ENCODE results near the gene STAT3. TPM values are rescaled to one million over a fixed set of nuclear protein-coding genes. Genes with fewer than 3 reads are reported as not detected.
"Not testable (repeated sequence)": the region's sequence is repeated elsewhere in the genome, so short reads cannot be mapped to it uniquely, and the experiment has no call there.

Gene STAT3
- total and polyA plus RNA-seq, 4 donors: 34.1 to 297 (median 178) TPM

GRCh38 chr17:42380935-42381334 lies 7.3 kb downstream of the STAT3 start:
- no peaks in the 10 kb centered on the region for H3K4me1 ChIP-seq (ENCODE audit: control insufficient read depth in 1 of 2, insufficient read depth in 2 of 2, low read length in 2 of 2)

GRCh38 chr17:42378959-42379594 lies 9.2 kb downstream of the STAT3 start:
- no peaks in the 10 kb centered on the region for H3K9me3 ChIP-seq (ENCODE audit: control insufficient read depth, low read length)
- peaks cover 0 to 3% of the 10 kb centered on the region in 2 donors for H3K36me3 ChIP-seq (ENCODE audit: control insufficient read depth in 1 of 2, insufficient read depth in 2 of 2, low read length in 1 of 2)
- no peaks in the 10 kb centered on the region for H3K4me1 ChIP-seq (ENCODE audit: control insufficient read depth in 1 of 2, insufficient read depth in 2 of 2, low read length in 2 of 2)
- no peak for DNase-seq
- WGBS, 2 donors: 3 to 6% methylated on average over 6 of the region's 6 CpGs
- peak; percentile 72 for ATAC-seq (ENCODE audit: low FRiP score)
- intact Hi-C loops (cut with DNase I): no loop called here
- peak overlapping the region; percentile 8 to 15 for H3K4me3 ChIP-seq (ENCODE audit: low read length in 2 of 2)
- peak overlapping the region; percentile 46 to 49 for H3K27ac ChIP-seq (ENCODE audit: low read depth in 1 of 2, low read length in 2 of 2)
- H3K27me3 ChIP-seq (ENCODE audit: control insufficient read depth in 1 of 2, insufficient read depth in 2 of 2, low read length in 1 of 2): no peaks in the 10 kb centered on the region

More at GRCh38 chr17:42380935-42381334, 7.3 kb downstream of the STAT3 start:
- DNase-seq (no peak), ATAC-seq (ENCODE audit: low FRiP score) (no peak)
- H3K4me3 ChIP-seq (ENCODE audit: low read length in 2 of 2): no peak overlapping the region
- intact Hi-C loops (cut with DNase I): no loop called here
- no peaks in the 10 kb centered on the region for H3K9me3 ChIP-seq (ENCODE audit: control insufficient read depth, low read length)
- WGBS, 2 donors: 84 to 85% methylated on average over 3 of the region's 3 CpGs
- H3K27me3 ChIP-seq (ENCODE audit: control insufficient read depth in 1 of 2, insufficient read depth in 2 of 2, low read length in 1 of 2): no peaks in the 10 kb centered on the region
- peak overlapping the region in 1 of 2 donors; percentile 19 for H3K27ac ChIP-seq (ENCODE audit: low read depth in 1 of 2, low read length in 2 of 2)
- H3K36me3 ChIP-seq (ENCODE audit: control insufficient read depth in 1 of 2, insufficient read depth in 2 of 2, low read length in 1 of 2): peaks cover 0 to 3% of the 10 kb centered on the region in 2 donors

GRCh38 chr17:42378359-42378958 lies 9.8 kb downstream of the STAT3 start:
- DNase-seq (no peak), ATAC-seq (ENCODE audit: low FRiP score) (no peak)
- WGBS, 2 donors: 49% methylated on average over 10 of the region's 10 CpGs
- H3K9me3 ChIP-seq (ENCODE audit: control insufficient read depth, low read length): no peaks in the 10 kb centered on the region
- H3K27ac ChIP-seq (ENCODE audit: low read depth in 1 of 2, low read length in 2 of 2): no peak overlapping the region
- H3K4me3 ChIP-seq (ENCODE audit: low read length in 2 of 2): peak overlapping the region in 1 of 2 donors; percentile 15
- H3K4me1 ChIP-seq (ENCODE audit: control insufficient read depth in 1 of 2, insufficient read depth in 2 of 2, low read length in 2 of 2): peaks cover 0 to 2% of the 10 kb centered on the region in 2 donors
- H3K36me3 ChIP-seq (ENCODE audit: control insufficient read depth in 1 of 2, insufficient read depth in 2 of 2, low read length in 1 of 2): peaks cover 0 to 3% of the 10 kb centered on the region in 2 donors
- no peaks in the 10 kb centered on the region for H3K27me3 ChIP-seq (ENCODE audit: control insufficient read depth in 1 of 2, insufficient read depth in 2 of 2, low read length in 1 of 2)
- intact Hi-C loops (cut with DNase I): no loop called here

- intact Hi-C loops (cut with DNase I): no loop called here
- H3K9me3 ChIP-seq (ENCODE audit: control insufficient read depth, low read length): no peaks in the 10 kb centered on the region
- peaks cover 0 to 2% of the 10 kb centered on the region in 2 donors for H3K4me1 ChIP-seq (ENCODE audit: control insufficient read depth in 1 of 2, insufficient read depth in 2 of 2, low read length in 2 of 2)
- 87 to 96% methylated on average over 1 of the region's 1 CpG for WGBS, 2 donors
- ATAC-seq (ENCODE audit: low FRiP score) (no peak), DNase-seq (no peak)
- no peaks in the 10 kb centered on the region for H3K36me3 ChIP-seq (ENCODE audit: control insufficient read depth in 1 of 2, insufficient read depth in 2 of 2, low read length in 1 of 2)
- H3K27me3 ChIP-seq (ENCODE audit: control insufficient read depth in 1 of 2, insufficient read depth in 2 of 2, low read length in 1 of 2): no peaks in the 10 kb centered on the region
- no peak overlapping the region for H3K4me3 ChIP-seq (ENCODE audit: low read length in 2 of 2)
- no peak overlapping the region for H3K27ac ChIP-seq (ENCODE audit: low read depth in 1 of 2, low read length in 2 of 2)
Measured at GRCh38 chr17:42373896-42374295, 14.3 kb downstream of the STAT3 start.

- H3K9me3 ChIP-seq (ENCODE audit: control insufficient read depth, low read length): no peaks in the 10 kb centered on the region
Measured at GRCh38 chr17:42372142-42372541, 16.1 kb downstream of the STAT3 start.

GRCh38 chr17:42368797-42369561 lies 19.3 kb downstream of the STAT3 start:
- H3K4me3 ChIP-seq (ENCODE audit: low read length in 2 of 2); ATAC-seq (ENCODE audit: low FRiP score); H3K27me3 ChIP-seq (ENCODE audit: control insufficient read depth in 1 of 2, insufficient read depth in 2 of 2, low read length in 1 of 2); H3K4me1 ChIP-seq (ENCODE audit: control insufficient read depth in 1 of 2, insufficient read depth in 2 of 2, low read length in 2 of 2); H3K36me3 ChIP-seq (ENCODE audit: control insufficient read depth in 1 of 2, insufficient read depth in 2 of 2, low read length in 1 of 2); DNase-seq; intact Hi-C loops (cut with DNase I); H3K27ac ChIP-seq (ENCODE audit: low read depth in 1 of 2, low read length in 2 of 2); H3K9me3 ChIP-seq (ENCODE audit: control insufficient read depth, low read length): not testable (repeated sequence)
- 84% methylated on average over 12 of the region's 12 CpGs for WGBS, 2 donors

More at GRCh38 chr17:42372142-42372541, 16.1 kb downstream of the STAT3 start:
- no peaks in the 10 kb centered on the region for H3K27me3 ChIP-seq (ENCODE audit: control insufficient read depth in 1 of 2, insufficient read depth in 2 of 2, low read length in 1 of 2)
- peaks cover 2 to 4% of the 10 kb centered on the region in 2 donors for H3K4me1 ChIP-seq (ENCODE audit: control insufficient read depth in 1 of 2, insufficient read depth in 2 of 2, low read length in 2 of 2)
- intact Hi-C loops (cut with DNase I): no loop called here
- no peaks in the 10 kb centered on the region for H3K36me3 ChIP-seq (ENCODE audit: control insufficient read depth in 1 of 2, insufficient read depth in 2 of 2, low read length in 1 of 2)
- ATAC-seq (ENCODE audit: low FRiP score) (no peak), DNase-seq (no peak)
- no peak overlapping the region for H3K4me3 ChIP-seq (ENCODE audit: low read length in 2 of 2)
- no peak overlapping the region for H3K27ac ChIP-seq (ENCODE audit: low read depth in 1 of 2, low read length in 2 of 2)

- H3K27ac ChIP-seq (ENCODE audit: low read depth in 1 of 2, low read length in 2 of 2); intact Hi-C loops (cut with DNase I); H3K27me3 ChIP-seq (ENCODE audit: control insufficient read depth in 1 of 2, insufficient read depth in 2 of 2, low read length in 1 of 2); H3K9me3 ChIP-seq (ENCODE audit: control insufficient read depth, low read length); ATAC-seq (ENCODE audit: low FRiP score); H3K4me1 ChIP-seq (ENCODE audit: control insufficient read depth in 1 of 2, insufficient read depth in 2 of 2, low read length in 2 of 2); H3K4me3 ChIP-seq (ENCODE audit: low read length in 2 of 2); H3K36me3 ChIP-seq (ENCODE audit: control insufficient read depth in 1 of 2, insufficient read depth in 2 of 2, low read length in 1 of 2); DNase-seq: not testable (repeated sequence)
- WGBS, 2 donors: 76 to 81% methylated on average over 5 of the region's 5 CpGs
Measured at GRCh38 chr17:42368310-42368709, 19.9 kb downstream of the STAT3 start.

- H3K27me3 ChIP-seq (ENCODE audit: control insufficient read depth in 1 of 2, insufficient read depth in 2 of 2, low read length in 1 of 2); DNase-seq; intact Hi-C loops (cut with DNase I); H3K4me3 ChIP-seq (ENCODE audit: low read length in 2 of 2); H3K9me3 ChIP-seq (ENCODE audit: control insufficient read depth, low read length); ATAC-seq (ENCODE audit: low FRiP score); H3K36me3 ChIP-seq (ENCODE audit: control insufficient read depth in 1 of 2, insufficient read depth in 2 of 2, low read length in 1 of 2): not testable (repeated sequence)
- Histone ChIP-seq H3K27ac (ENCODE audit: low read depth in 1 of 2, low read length in 2 of 2) (peak overlapping the region in 1 of 2 donors; percentile 19), H3K4me1 (ENCODE audit: control insufficient read depth in 1 of 2, insufficient read depth in 2 of 2, low read length in 2 of 2) (peaks cover 12% of the 10 kb centered on the region in 2 donors)
- WGBS, 2 donors: 86 to 87% methylated on average over 13 of the region's 13 CpGs
Measured at GRCh38 chr17:42366176-42367023, 21.8 kb downstream of the STAT3 start.

All from aorta (tissue), 5 donors.